Measurements from ENCODE around the gene WDFY4. TPM values are rescaled to one million over a fixed set of nuclear protein-coding genes. Genes with fewer than 3 reads are reported as not detected.

WDFY4 gene
- total and polyA plus RNA-seq, 2 experiments from 2014 or later: 0.14 TPM; not detected in 1

DNA sequence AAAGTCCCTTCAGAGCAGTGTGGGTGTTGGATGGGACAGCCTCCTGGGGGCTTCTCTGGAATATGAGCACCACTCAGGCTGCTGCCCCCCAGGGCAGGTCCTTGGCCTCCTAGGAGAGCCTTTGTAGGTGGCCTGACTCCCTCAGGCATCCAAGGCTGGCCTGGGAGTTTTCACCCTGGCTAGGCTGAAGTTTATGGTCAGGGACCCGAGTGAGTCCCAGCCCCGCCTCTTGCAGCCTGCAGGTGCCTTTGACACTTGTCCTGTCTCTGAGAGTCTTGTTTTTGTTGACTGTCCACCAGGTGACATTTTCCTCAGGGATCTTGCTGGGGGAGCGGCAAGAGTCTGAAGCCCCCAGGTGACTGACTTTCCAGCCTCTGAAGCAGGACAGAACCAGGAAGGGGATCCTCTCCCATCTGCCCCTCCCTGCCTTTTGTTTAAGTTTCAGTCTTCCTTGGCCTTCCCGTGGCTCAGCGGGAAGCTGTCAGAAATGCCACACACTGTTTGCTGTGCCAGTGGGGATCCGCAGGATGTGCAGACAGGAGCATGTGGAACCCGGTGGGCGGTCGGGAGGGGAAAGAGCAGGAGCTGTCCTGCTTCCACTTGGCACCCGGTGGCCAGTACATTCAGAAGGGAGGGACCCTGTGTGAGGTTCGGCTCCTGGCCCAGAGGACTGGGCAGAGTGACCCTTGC is 195.5 kb downstream of the WDFY4 start (continued):
- TF ChIP-seq, protein P1, sequence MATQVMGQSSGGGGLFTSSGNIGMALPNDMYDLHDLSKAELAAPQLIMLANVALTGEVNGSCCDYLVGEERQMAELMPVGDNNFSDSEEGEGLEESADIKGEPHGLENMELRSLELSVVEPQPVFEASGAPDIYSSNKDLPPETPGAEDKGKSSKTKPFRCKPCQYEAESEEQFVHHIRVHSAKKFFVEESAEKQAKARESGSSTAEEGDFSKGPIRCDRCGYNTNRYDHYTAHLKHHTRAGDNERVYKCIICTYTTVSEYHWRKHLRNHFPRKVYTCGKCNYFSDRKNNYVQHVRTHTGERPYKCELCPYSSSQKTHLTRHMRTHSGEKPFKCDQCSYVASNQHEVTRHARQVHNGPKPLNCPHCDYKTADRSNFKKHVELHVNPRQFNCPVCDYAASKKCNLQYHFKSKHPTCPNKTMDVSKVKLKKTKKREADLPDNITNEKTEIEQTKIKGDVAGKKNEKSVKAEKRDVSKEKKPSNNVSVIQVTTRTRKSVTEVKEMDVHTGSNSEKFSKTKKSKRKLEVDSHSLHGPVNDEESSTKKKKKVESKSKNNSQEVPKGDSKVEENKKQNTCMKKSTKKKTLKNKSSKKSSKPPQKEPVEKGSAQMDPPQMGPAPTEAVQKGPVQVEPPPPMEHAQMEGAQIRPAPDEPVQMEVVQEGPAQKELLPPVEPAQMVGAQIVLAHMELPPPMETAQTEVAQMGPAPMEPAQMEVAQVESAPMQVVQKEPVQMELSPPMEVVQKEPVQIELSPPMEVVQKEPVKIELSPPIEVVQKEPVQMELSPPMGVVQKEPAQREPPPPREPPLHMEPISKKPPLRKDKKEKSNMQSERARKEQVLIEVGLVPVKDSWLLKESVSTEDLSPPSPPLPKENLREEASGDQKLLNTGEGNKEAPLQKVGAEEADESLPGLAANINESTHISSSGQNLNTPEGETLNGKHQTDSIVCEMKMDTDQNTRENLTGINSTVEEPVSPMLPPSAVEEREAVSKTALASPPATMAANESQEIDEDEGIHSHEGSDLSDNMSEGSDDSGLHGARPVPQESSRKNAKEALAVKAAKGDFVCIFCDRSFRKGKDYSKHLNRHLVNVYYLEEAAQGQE (IDR thresholded peaks at IDR 0.05; ENCODE audit: unreplicated experiment): no peak

DNA sequence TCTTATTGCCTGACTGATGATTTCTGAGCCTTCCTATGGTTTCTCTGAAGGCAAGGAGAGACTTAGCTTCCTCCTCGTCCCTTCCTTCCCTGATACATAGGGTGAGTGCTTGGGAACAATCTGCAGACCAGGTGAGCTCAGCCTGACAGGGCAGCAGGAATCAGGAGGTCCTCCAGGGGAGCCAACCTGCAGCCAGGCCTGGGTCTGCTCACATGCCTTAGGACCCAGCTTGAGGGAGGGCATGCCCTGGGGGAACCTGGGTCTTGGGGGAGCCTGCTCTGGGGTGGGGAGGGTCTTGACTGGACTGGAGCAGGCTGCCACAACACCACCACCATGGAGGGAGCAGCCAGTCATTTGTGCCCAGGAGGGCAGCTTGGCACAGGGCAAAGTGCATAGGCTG is 197.3 kb downstream of the WDFY4 start:
- Mint-ChIP-seq H3K36me3 (ENCODE audit: low read depth) (no peaks in the 10 kb centered on the region), H3K9me3 (no peaks in the 10 kb centered on the region), H3K4me3 (no peak overlapping the region), H3K27me3 (ENCODE audit: insufficient read depth, low read depth, poor library complexity) (peaks cover 4% of the 10 kb centered on the region), H3K4me1 (peaks cover 6% of the 10 kb centered on the region; the same call in 2 of the 3 replicates), H3K27ac (no peak overlapping the region)
- H3F3A ChIP-seq (replicated peaks; ENCODE audit: low read depth): no peaks in the 10 kb centered on the region
- no peaks in the 10 kb centered on the region for H3K27me3 ChIP-seq (ENCODE audit: insufficient read depth)
- H3K79me2 ChIP-seq (replicated peaks; ENCODE audit: insufficient read depth): no peaks in the 10 kb centered on the region
- H3K9me2 ChIP-seq (ENCODE audit: insufficient read depth): no peaks in the 10 kb centered on the region
- no peaks in the 10 kb centered on the region for H3K36me3 ChIP-seq (ENCODE audit: insufficient read depth)
- no peak overlapping the region for H3K4me2 ChIP-seq
- no peak for DNase-seq (ENCODE audit: low spot score)
- H3K4me1 ChIP-seq (ENCODE audit: insufficient read depth): no peaks in the 10 kb centered on the region
- H2AFZ ChIP-seq: no peak overlapping the region
- H3K4me3 ChIP-seq: no peak overlapping the region
- no peaks in the 10 kb centered on the region; the same call in 1 of the 2 replicates for H4K20me1 ChIP-seq (replicated peaks; ENCODE audit: insufficient read depth)
- H3K27ac ChIP-seq (ENCODE audit: low read depth): no peak overlapping the region
- ATAC-seq: no peak
- TF ChIP-seq JUNB (IDR thresholded peaks at IDR 0.05; ENCODE audit: unreplicated experiment) (no peak), ZNF331 (CRISPR knock-in tag; IDR thresholded peaks at IDR 0.05; ENCODE audit: low read depth) (no peak), ZNF114 (CRISPR knock-in tag; IDR thresholded peaks at IDR 0.05) (no peak), EZH2phosphoT487 (IDR thresholded peaks at IDR 0.05; ENCODE audit: unreplicated experiment) (no peak), STAT1 (IDR thresholded peaks at IDR 0.05; ENCODE audit: unreplicated experiment) (no peak), EZH2 (IDR thresholded peaks at IDR 0.05; ENCODE audit: low read depth, unreplicated experiment) (no peak), POLR2AphosphoS5 (IDR thresholded peaks at IDR 0.05; ENCODE audit: low read depth) (no peak), CREB1 (CRISPR knock-in tag; IDR thresholded peaks at IDR 0.05; ENCODE audit: low read depth) (no peak)
- TF ChIP-seq, protein P2, sequence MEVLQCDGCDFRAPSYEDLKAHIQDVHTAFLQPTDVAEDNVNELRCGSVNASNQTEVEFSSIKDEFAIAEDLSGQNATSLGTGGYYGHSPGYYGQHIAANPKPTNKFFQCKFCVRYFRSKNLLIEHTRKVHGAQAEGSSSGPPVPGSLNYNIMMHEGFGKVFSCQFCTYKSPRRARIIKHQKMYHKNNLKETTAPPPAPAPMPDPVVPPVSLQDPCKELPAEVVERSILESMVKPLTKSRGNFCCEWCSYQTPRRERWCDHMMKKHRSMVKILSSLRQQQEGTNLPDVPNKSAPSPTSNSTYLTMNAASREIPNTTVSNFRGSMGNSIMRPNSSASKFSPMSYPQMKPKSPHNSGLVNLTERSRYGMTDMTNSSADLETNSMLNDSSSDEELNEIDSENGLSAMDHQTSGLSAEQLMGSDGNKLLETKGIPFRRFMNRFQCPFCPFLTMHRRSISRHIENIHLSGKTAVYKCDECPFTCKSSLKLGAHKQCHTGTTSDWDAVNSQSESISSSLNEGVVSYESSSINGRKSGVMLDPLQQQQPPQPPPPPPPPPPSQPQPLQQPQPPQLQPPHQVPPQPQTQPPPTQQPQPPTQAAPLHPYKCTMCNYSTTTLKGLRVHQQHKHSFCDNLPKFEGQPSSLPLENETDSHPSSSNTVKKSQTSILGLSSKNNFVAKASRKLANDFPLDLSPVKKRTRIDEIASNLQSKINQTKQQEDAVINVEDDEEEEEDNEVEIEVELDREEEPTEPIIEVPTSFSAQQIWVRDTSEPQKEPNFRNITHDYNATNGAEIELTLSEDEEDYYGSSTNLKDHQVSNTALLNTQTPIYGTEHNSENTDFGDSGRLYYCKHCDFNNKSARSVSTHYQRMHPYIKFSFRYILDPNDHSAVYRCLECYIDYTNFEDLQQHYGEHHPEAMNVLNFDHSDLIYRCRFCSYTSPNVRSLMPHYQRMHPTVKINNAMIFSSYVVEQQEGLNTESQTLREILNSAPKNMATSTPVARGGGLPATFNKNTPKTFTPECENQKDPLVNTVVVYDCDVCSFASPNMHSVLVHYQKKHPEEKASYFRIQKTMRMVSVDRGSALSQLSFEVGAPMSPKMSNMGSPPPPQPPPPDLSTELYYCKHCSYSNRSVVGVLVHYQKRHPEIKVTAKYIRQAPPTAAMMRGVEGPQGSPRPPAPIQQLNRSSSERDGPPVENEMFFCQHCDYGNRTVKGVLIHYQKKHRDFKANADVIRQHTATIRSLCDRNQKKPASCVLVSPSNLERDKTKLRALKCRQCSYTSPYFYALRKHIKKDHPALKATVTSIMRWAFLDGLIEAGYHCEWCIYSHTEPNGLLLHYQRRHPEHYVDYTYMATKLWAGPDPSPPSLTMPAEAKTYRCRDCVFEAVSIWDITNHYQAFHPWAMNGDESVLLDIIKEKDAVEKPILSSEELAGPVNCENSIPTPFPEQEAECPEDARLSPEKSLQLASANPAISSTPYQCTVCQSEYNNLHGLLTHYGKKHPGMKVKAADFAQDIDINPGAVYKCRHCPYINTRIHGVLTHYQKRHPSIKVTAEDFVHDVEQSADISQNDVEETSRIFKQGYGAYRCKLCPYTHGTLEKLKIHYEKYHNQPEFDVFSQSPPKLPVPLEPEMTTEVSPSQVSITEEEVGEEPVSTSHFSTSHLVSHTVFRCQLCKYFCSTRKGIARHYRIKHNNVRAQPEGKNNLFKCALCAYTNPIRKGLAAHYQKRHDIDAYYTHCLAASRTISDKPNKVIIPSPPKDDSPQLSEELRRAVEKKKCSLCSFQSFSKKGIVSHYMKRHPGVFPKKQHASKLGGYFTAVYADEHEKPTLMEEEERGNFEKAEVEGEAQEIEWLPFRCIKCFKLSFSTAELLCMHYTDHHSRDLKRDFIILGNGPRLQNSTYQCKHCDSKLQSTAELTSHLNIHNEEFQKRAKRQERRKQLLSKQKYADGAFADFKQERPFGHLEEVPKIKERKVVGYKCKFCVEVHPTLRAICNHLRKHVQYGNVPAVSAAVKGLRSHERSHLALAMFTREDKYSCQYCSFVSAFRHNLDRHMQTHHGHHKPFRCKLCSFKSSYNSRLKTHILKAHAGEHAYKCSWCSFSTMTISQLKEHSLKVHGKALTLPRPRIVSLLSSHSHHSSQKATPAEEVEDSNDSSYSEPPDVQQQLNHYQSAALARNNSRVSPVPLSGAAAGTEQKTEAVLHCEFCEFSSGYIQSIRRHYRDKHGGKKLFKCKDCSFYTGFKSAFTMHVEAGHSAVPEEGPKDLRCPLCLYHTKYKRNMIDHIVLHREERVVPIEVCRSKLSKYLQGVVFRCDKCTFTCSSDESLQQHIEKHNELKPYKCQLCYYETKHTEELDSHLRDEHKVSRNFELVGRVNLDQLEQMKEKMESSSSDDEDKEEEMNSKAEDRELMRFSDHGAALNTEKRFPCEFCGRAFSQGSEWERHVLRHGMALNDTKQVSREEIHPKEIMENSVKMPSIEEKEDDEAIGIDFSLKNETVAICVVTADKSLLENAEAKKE (CRISPR knock-in tag; IDR thresholded peaks at IDR 0.05): no peak
- TF ChIP-seq, protein P1 (IDR thresholded peaks at IDR 0.05; ENCODE audit: unreplicated experiment): no peak
